ENCODE data around the gene SSR2. TPM values are rescaled to one million over a fixed set of nuclear protein-coding genes. Genes with fewer than 3 reads are reported as not detected.

Gene SSR2
- total RNA-seq, 6 experiments from 2014 or later: 59.5 to 227 (median 103) TPM

- 57% methylated on average over 7 of the region's 14 CpGs for WGBS (ENCODE audit: insufficient coverage, low coverage, low lambda C conversion rate, missing lambda C conversion rate)
- Histone ChIP-seq H3K27me3 (no peaks in the 10 kb centered on the region), H3K27ac (no peak overlapping the region), H3K36me3 (peaks cover 0 to 39% (median 4%) of the 10 kb centered on the region in 4 donors), H3K4me1 (no peaks in the 10 kb centered on the region), H3K9me3 (no peaks in the 10 kb centered on the region), H3K4me3 (no peak overlapping the region)
- intact Hi-C loops (cut with DNase I): no loop called here
- peak in 2 of 3 donors; percentile 53 to 55 for DNase-seq
- TF ChIP-seq CTCF (IDR thresholded peaks at IDR 0.05): no peak
- no peak for TF ChIP-seq POLR2A (IDR thresholded peaks at IDR 0.05)
- ATAC-seq: peak; percentile 52 to 76 (median 62)
Measured at GRCh38 chr1:155961937-155962336, 58.8 kb downstream of the SSR2 start.

GRCh38 chr1:155960081-155960745 lies 60.5 kb downstream of the SSR2 start:
- H3K9me3 ChIP-seq: no peaks in the 10 kb centered on the region
- WGBS (ENCODE audit: insufficient coverage, low coverage, low lambda C conversion rate, missing lambda C conversion rate): 83% methylated on average over 2 of the region's 3 CpGs
- no peaks in the 10 kb centered on the region for H3K27me3 ChIP-seq
- no peak overlapping the region for H3K4me3 ChIP-seq
- H3K36me3 ChIP-seq: peaks cover 0 to 44% (median 3%) of the 10 kb centered on the region in 4 donors
- DNase-seq: no peak
- H3K27ac ChIP-seq: no peak overlapping the region
- no peak for ATAC-seq
- no peaks in the 10 kb centered on the region for H3K4me1 ChIP-seq
- TF ChIP-seq CTCF (IDR thresholded peaks at IDR 0.05) (no peak), POLR2A (IDR thresholded peaks at IDR 0.05) (no peak)
- intact Hi-C loops (cut with DNase I): no loop called here

Other genes with a start within 250 kb of the SSR2 start
- gene GON4L, start 163.7 kb downstream of the SSR2 start, total RNA-seq: 10 to 100 TPM; 10.7 to 23.2 (median 20.1) TPM
- 1 to 10 TPM in 1 of 6 experiments, under 1 TPM in 5; 0.46 to 1.5 (median 0.73) TPM for gene SYT11, start 161.4 kb downstream of the SSR2 start, total RNA-seq
- gene RIT1, start 109.6 kb downstream of the SSR2 start, total RNA-seq: 10 to 100 TPM in 3 of 6 experiments, 1 to 10 TPM in 3; 4.9 to 28.3 (median 11.3) TPM
- 10 to 100 TPM; 14.1 to 19.0 (median 17.2) TPM for gene KHDC4, start 86.5 kb downstream of the SSR2 start, total RNA-seq
- not detected for gene RXFP4, start 79.3 kb downstream of the SSR2 start, total RNA-seq
- gene ARHGEF2, start 42.4 kb downstream of the SSR2 start, total RNA-seq: 10 to 100 TPM in 4 of 6 experiments, 1 to 10 TPM in 2; 7.9 to 23.8 (median 13.1) TPM
- gene UBQLN4, start 32.8 kb upstream of the SSR2 start, total RNA-seq: 10 to 100 TPM; 19.0 to 25.5 (median 21.0) TPM
- gene LAMTOR2, start 33.8 kb upstream of the SSR2 start, total RNA-seq: 10 to 100 TPM; 49.4 to 71.0 (median 60.3) TPM
- 1 to 10 TPM in 2 of 6 experiments, under 1 TPM in 4; 0.40 to 3.2 (median 0.77) TPM for gene RAB25, start 40.2 kb upstream of the SSR2 start, total RNA-seq
- gene MEX3A, start 61.5 kb upstream of the SSR2 start, total RNA-seq: 1 to 10 TPM in 1 of 6 experiments, under 1 TPM in 5; 0.35 to 1.4 (median 0.83) TPM
- gene LMNA, start 93.8 kb upstream of the SSR2 start, total RNA-seq: 100 to 1,000 TPM in 3 of 6 experiments, 10 to 100 TPM in 3; 79.4 to 129 (median 98.8) TPM
- 1 to 10 TPM in 4 of 6 experiments, under 1 TPM in 2; 0.62 to 2.6 (median 1.3) TPM for gene SEMA4A, start 132.6 kb upstream of the SSR2 start, total RNA-seq
- 10 to 100 TPM; 19.1 to 30.5 (median 20.0) TPM for gene SLC25A44, start 173.2 kb upstream of the SSR2 start, total RNA-seq
- gene PMF1, start 192.1 kb upstream of the SSR2 start, total RNA-seq: 10 to 100 TPM; 21.8 to 33.8 (median 24.8) TPM
- 1 to 10 TPM in 3 of 6 experiments, under 1 TPM in 1, not detected in 2; 0.44 to 1.5 (median 1.2) TPM for gene BGLAP, start 221.2 kb upstream of the SSR2 start, total RNA-seq
- gene PAQR6, start 227.1 kb upstream of the SSR2 start, total RNA-seq: 1 to 10 TPM in 3 of 6 experiments, under 1 TPM in 3; 0.43 to 4.0 (median 1.1) TPM